Breast epithelium (tissue), 4 donors: ENCODE data around the gene CPAMD8. TPM values are rescaled to one million over a fixed set of nuclear protein-coding genes. Genes with fewer than 3 reads are reported as not detected.

Experiments
- DNase-seq, 2 donors: peaks; one replicate each; pipeline ENCODE4 v3.0.0-alpha.2; 2019; ENCODE audit warnings: low spot score in 2 of 2
- H3K27ac ChIP-seq, 2 donors: fragments of 200-600 bp; sonication (generic) in 1 of 2; one replicate each; pipeline ENCODE4 v1.5.1; 2016 to 2019; ENCODE audit warnings: mild to moderate bottlenecking in 1 of 2
- H3K27me3 ChIP-seq, 2 donors: fragments of 200-600 bp; sonication (generic) in 1 of 2; one replicate each; pipeline versions ENCODE4 v1.5.1 to v1.6.0; 2017 to 2019; ENCODE audit warnings: control low read depth in 1 of 2, mild to moderate bottlenecking in 1 of 2
- H3K36me3 ChIP-seq: fragments of 200-600 bp; one replicate; pipeline ENCODE4 v1.5.1; 2019
- H3K4me1 ChIP-seq, 2 donors: fragments of 200-600 bp; sonication (generic); one replicate each; pipeline ENCODE4 v1.5.1; 2016 to 2019; ENCODE audit warnings: control low read depth in 1 of 2
- H3K4me3 ChIP-seq, 3 donors: fragments of 200-600 bp; sonication (generic); 1 replicate in 2 of 3; 2 replicates in 1 of 3; pipeline ENCODE4 v1.5.1; 2016 to 2019; ENCODE audit warnings: mild to moderate bottlenecking in 3 of 3, moderate library complexity in 2 of 3
- H3K9me3 ChIP-seq, 2 donors: fragments of 200-600 bp; sonication (generic) in 1 of 2; one replicate each; pipeline ENCODE4 v1.5.1; 2016 to 2019; ENCODE audit warnings: control low read depth in 1 of 2
- CTCF ChIP-seq, 3 donors: fragments of 450-650 bp; IDR thresholded peaks; one replicate each; pipeline ENCODE4 v1.5.1; 2016 to 2017; ENCODE audit warnings: antibody characterized with exemption in 3 of 3, mild to moderate bottlenecking in 3 of 3, moderate library complexity in 3 of 3
- POLR2A ChIP-seq: fragments of 450-650 bp; IDR thresholded peaks from one replicate; pipeline ENCODE4 v1.6.1; 2016; ENCODE audit warnings: antibody characterized with exemption, mild to moderate bottlenecking, moderate library complexity
- POLR2AphosphoS5 ChIP-seq, 3 donors: sonication (generic); formaldehyde crosslinking; IDR thresholded peaks; one replicate each; pipeline ENCODE4 v1.6.1; 2017; ENCODE audit warnings: antibody characterized with exemption in 3 of 3
- intact Hi-C: fragments of 100-400 bp; cut with DNase I; formaldehyde crosslinking; loops from one replicate; pipeline ENCODE4 v1.15.1; 2023; ENCODE audit warnings: low total_unique reads
- total RNA-seq, 3 donors: library from RNA; depleted of rRNA; stranded (reverse); fragments of >200 nt; gene quantifications; one replicate each; pipeline ENCODE4 v1.1.0, GENCODE V29; 2016

CPAMD8 gene
- total RNA-seq, 3 donors from 2014 or later = 9.5 to 24.0 (median 20.2) TPM

- no peaks in the 10 kb centered on the region for H3K36me3 ChIP-seq
- H3K4me1 ChIP-seq = no peaks in the 10 kb centered on the region
- no peak overlapping the region for H3K4me3 ChIP-seq
- no peak for DNase-seq
- no peaks in the 10 kb centered on the region for H3K27me3 ChIP-seq
- H3K27ac ChIP-seq = no peak overlapping the region
- intact Hi-C loops = loop anchor here (5.0 kb wide), 1 partner anchor 261 kb away; no protein-coding TSS in a partner anchor
- TF ChIP-seq POLR2A = no peak
- TF ChIP-seq CTCF (IDR thresholded peaks at IDR 0.05) = no peak
- no peak for TF ChIP-seq POLR2AphosphoS5 (IDR thresholded peaks at IDR 0.05)
- no peaks in the 10 kb centered on the region for H3K9me3 ChIP-seq
Measured at GRCh38 chr19:17043744-17044143, 17.1 kb upstream of the CPAMD8 start.

GRCh38 chr19:17041976-17042375 is 15.4 kb upstream of the CPAMD8 start:
- H3K9me3 ChIP-seq = no peaks in the 10 kb centered on the region
- no peaks in the 10 kb centered on the region for H3K4me1 ChIP-seq
- TF ChIP-seq POLR2A (no peak), CTCF (IDR thresholded peaks at IDR 0.05) (no peak), POLR2AphosphoS5 (IDR thresholded peaks at IDR 0.05) (no peak)
- no peak overlapping the region for H3K4me3 ChIP-seq
- no peaks in the 10 kb centered on the region for H3K36me3 ChIP-seq
- no peaks in the 10 kb centered on the region for H3K27me3 ChIP-seq
- DNase-seq = no peak
- intact Hi-C loops = loop anchor here (5.0 kb wide), 1 partner anchor 260 kb away; no protein-coding TSS in a partner anchor
- no peak overlapping the region for H3K27ac ChIP-seq

- no peak for DNase-seq
- H3K27me3 ChIP-seq = no peaks in the 10 kb centered on the region
- intact Hi-C loops = no loop called here
- no peaks in the 10 kb centered on the region for H3K9me3 ChIP-seq
- H3K36me3 ChIP-seq = no peaks in the 10 kb centered on the region
- TF ChIP-seq POLR2A (no peak), POLR2AphosphoS5 (IDR thresholded peaks at IDR 0.05) (no peak), CTCF (IDR thresholded peaks at IDR 0.05) (no peak)
- H3K4me3 ChIP-seq = no peak overlapping the region
- no peaks in the 10 kb centered on the region for H3K4me1 ChIP-seq
- H3K27ac ChIP-seq = no peak overlapping the region
Measured at GRCh38 chr19:17037966-17038500, 11.4 kb upstream of the CPAMD8 start.

- Histone ChIP-seq H3K27me3 (no peaks in the 10 kb centered on the region), H3K4me1 (no peaks in the 10 kb centered on the region), H3K9me3 (no peaks in the 10 kb centered on the region), H3K4me3 (no peak overlapping the region), H3K36me3 (no peaks in the 10 kb centered on the region), H3K27ac (no peak overlapping the region)
- no peak for TF ChIP-seq CTCF (IDR thresholded peaks at IDR 0.05)
- no peak for TF ChIP-seq POLR2AphosphoS5 (IDR thresholded peaks at IDR 0.05)
- TF ChIP-seq POLR2A = no peak
- intact Hi-C loops = no loop called here
- no peak for DNase-seq
Measured at GRCh38 chr19:17037184-17037583, 10.6 kb upstream of the CPAMD8 start.

- intact Hi-C loops = no loop called here
- Histone ChIP-seq H3K4me3 (no peak overlapping the region), H3K27ac (no peak overlapping the region), H3K36me3 (no peaks in the 10 kb centered on the region), H3K4me1 (no peaks in the 10 kb centered on the region), H3K9me3 (no peaks in the 10 kb centered on the region), H3K27me3 (no peaks in the 10 kb centered on the region)
- TF ChIP-seq POLR2A (no peak), POLR2AphosphoS5 (IDR thresholded peaks at IDR 0.05) (no peak), CTCF (IDR thresholded peaks at IDR 0.05) (no peak)
- DNase-seq = no peak
Measured at GRCh38 chr19:17036640-17037039, 10.0 kb upstream of the CPAMD8 start.
